H1 (cell line): Measurements from ENCODE around the gene CDC14C. TPM values are rescaled to one million over a fixed set of nuclear protein-coding genes. Genes with fewer than 3 reads are reported as not detected.

ENCODE experiments used
- CTCF ChIA-PET: fragments of 300-600 bp; sonication (Branson Sonifier 250); formaldehyde crosslinking; loops from one replicate; lab custom pipeline; 2021; ENCODE audit not compliant: partially characterized antibody; lab: Charles Lee
- POLR2A ChIA-PET: fragments of 300-600 bp; sonication (Branson Sonifier 250); formaldehyde crosslinking; loops from one replicate; lab custom pipeline; 2021; ENCODE audit warnings: inconsistent platforms; ENCODE audit not compliant: partially characterized antibody; lab: Charles Lee
- DNase-seq, 2 experiments: peaks; one replicate each; pipeline versions ENCODE4 v3.0.0 to v3.0.0-alpha.2; 2010 to 2022; ENCODE audit warnings: low spot score in 2 of 2, low read depth in 1 of 2, mixed read lengths in 1 of 2
- FAIRE-seq: peaks from 2 replicates; lab custom pipeline; 2011; peaks lifted over from hg19 to GRCh38; lab: Jason Lieb, UNC
- H2AFZ ChIP-seq: 2 replicates; pipeline ENCODE4 v1.8.1; 2012; ENCODE audit warnings: low read length, inconsistent platforms
- H2AK5ac ChIP-seq: 2 replicates; pipeline ENCODE4 v1.6.1; 2013; ENCODE audit warnings: low read depth, low read length
- H2BK120ac ChIP-seq: replicated peaks from 2 replicates; pipeline ENCODE3; 2013; ENCODE audit warnings: low read depth, low read length, inconsistent platforms
- H2BK12ac ChIP-seq: 2 replicates; pipeline ENCODE4 v1.6.1; 2013; ENCODE audit warnings: low read depth, low read length
- H2BK15ac ChIP-seq: 2 replicates; pipeline ENCODE4 v1.6.1; 2013; ENCODE audit warnings: low read length
- H2BK20ac ChIP-seq: 2 replicates; pipeline ENCODE4 v1.6.1; 2013; ENCODE audit warnings: low read length
- H2BK5ac ChIP-seq: 2 replicates; pipeline ENCODE4 v1.6.1; 2013; ENCODE audit warnings: low read depth, low read length
- H3K14ac ChIP-seq: 2 replicates; pipeline ENCODE4 v1.6.1; 2013; ENCODE audit warnings: inconsistent platforms; ENCODE audit not compliant: insufficient read length
- H3K18ac ChIP-seq: 2 replicates; pipeline ENCODE4 v1.6.1; 2013; ENCODE audit warnings: low read length; ENCODE audit errors: extremely low read depth
- H3K23ac ChIP-seq: 2 replicates; pipeline ENCODE4 v1.6.1; 2013; ENCODE audit warnings: inconsistent platforms; ENCODE audit not compliant: insufficient read length
- H3K23me2 ChIP-seq: 2 replicates; pipeline ENCODE4 v1.6.1; 2013; ENCODE audit warnings: low read depth, low read length
- H3K27ac ChIP-seq: 2 replicates; pipeline ENCODE4 v1.6.1; 2011; ENCODE audit warnings: low read depth, low read length, inconsistent platforms
- H3K27me3 ChIP-seq, 4 experiments: replicated peaks in 1 of 4; 1 replicate in 1 of 4; 2 replicates in 3 of 4; pipeline versions ENCODE4 v1.6.1 to v1.8.1; 2011 to 2013; ENCODE audit warnings: low read length in 3 of 4, mild to moderate bottlenecking in 3 of 4, inconsistent platforms in 2 of 4, mixed read lengths in 2 of 4, moderate library complexity in 1 of 4; ENCODE audit not compliant: control insufficient read depth in 3 of 4, insufficient read depth in 3 of 4; ENCODE audit errors: extremely low read depth in 1 of 4
- H3K36me3 ChIP-seq, 4 experiments: 2 replicates each; pipeline versions ENCODE4 v1.6.1 to v1.8.1; 2011 to 2013; ENCODE audit warnings: mild to moderate bottlenecking in 4 of 4, low read length in 3 of 4, moderate library complexity in 2 of 4, control low read depth in 1 of 4, inconsistent platforms in 1 of 4; ENCODE audit not compliant: insufficient read depth in 4 of 4, control insufficient read depth in 2 of 4
- H3K4ac ChIP-seq: replicated peaks from 2 replicates; pipeline ENCODE3; 2013; ENCODE audit warnings: low read length, low read depth, mixed read lengths, inconsistent platforms; ENCODE audit not compliant: insufficient read length
- H3K4me1 ChIP-seq, 4 experiments: replicated peaks in 1 of 4; 1 replicate in 1 of 4; 2 replicates in 3 of 4; pipeline versions ENCODE4 v1.6.1 to v1.8.1; 2011 to 2013; ENCODE audit warnings: low read length in 3 of 4, inconsistent platforms in 2 of 4, mixed read lengths in 1 of 4; ENCODE audit not compliant: insufficient read depth in 4 of 4, control insufficient read depth in 3 of 4
- H3K4me2 ChIP-seq, 2 experiments: 2 replicates each; pipeline versions ENCODE4 v1.6.1 to v1.8.1; 2011 to 2013; ENCODE audit warnings: low read depth in 2 of 2, low read length in 2 of 2, control low read depth in 1 of 2, inconsistent platforms in 1 of 2, mild to moderate bottlenecking in 1 of 2; ENCODE audit not compliant: insufficient read depth in 1 of 2
- H3K4me3 ChIP-seq, 4 experiments: fragments of 200-600, 300-600 bp in 1 of 4; sonication (generic), shearing (Covaris generic), sonication (Bioruptor Twin) in 1 of 4; 2 replicates each; pipeline versions ENCODE4 v1.5.1 to v1.8.1; 2011 to 2016; ENCODE audit warnings: low read length in 4 of 4, low read depth in 3 of 4, control low read depth in 2 of 4, inconsistent platforms in 2 of 4, mild to moderate bottlenecking in 2 of 4, mixed read lengths in 1 of 4, moderate library complexity in 1 of 4; ENCODE audit not compliant: insufficient read depth in 2 of 4; ENCODE audit errors: extremely low read depth in 1 of 4
- H3K56ac ChIP-seq: replicated peaks from 2 replicates; pipeline ENCODE3; 2013; ENCODE audit warnings: low read depth, mild to moderate bottlenecking, mixed read lengths, low read length, inconsistent platforms; ENCODE audit not compliant: insufficient read length
- H3K79me1 ChIP-seq: 2 replicates; pipeline ENCODE4 v1.6.1; 2013; ENCODE audit warnings: low read depth, low read length, control low read depth
- H3K79me2 ChIP-seq, 2 experiments: 2 replicates each; pipeline versions ENCODE4 v1.6.1 to v1.8.1; 2012 to 2013; ENCODE audit warnings: low read length in 2 of 2, mild to moderate bottlenecking in 2 of 2, inconsistent platforms in 1 of 2; ENCODE audit not compliant: insufficient read depth in 2 of 2, control insufficient read depth in 1 of 2
- H3K9ac ChIP-seq, 4 experiments: replicated peaks in 1 of 4; 1 replicate in 1 of 4; 2 replicates in 3 of 4; pipeline versions ENCODE4 v1.6.1 to v1.8.1; 2011 to 2013; ENCODE audit warnings: low read depth in 3 of 4, low read length in 3 of 4, control low read depth in 2 of 4, mild to moderate bottlenecking in 2 of 4, moderate library complexity in 2 of 4, inconsistent platforms in 1 of 4; ENCODE audit errors: extremely low read depth in 1 of 4
- H3K9me3 ChIP-seq, 2 experiments: 2 replicates each; pipeline versions ENCODE4 v1.6.1 to v1.8.1; 2012 to 2013; ENCODE audit warnings: mild to moderate bottlenecking in 2 of 2, moderate library complexity in 2 of 2, control low read depth in 1 of 2, inconsistent platforms in 1 of 2, low read depth in 1 of 2, low read length in 1 of 2, mixed read lengths in 1 of 2; ENCODE audit not compliant: insufficient read depth in 2 of 2
- H4K20me1 ChIP-seq, 2 experiments: replicated peaks in 1 of 2; 2 replicates each; pipeline versions ENCODE3 to v1.8.1; 2011 to 2013; ENCODE audit warnings: inconsistent platforms in 2 of 2, low read length in 2 of 2, mild to moderate bottlenecking in 1 of 2; ENCODE audit not compliant: insufficient read depth in 2 of 2, control insufficient read depth in 1 of 2
- H4K5ac ChIP-seq: 2 replicates; pipeline ENCODE4 v1.6.1; 2013; ENCODE audit warnings: low read length, low read depth, mixed read lengths, inconsistent platforms; ENCODE audit not compliant: insufficient read length
- H4K8ac ChIP-seq: 2 replicates; pipeline ENCODE4 v1.8.0; 2013; ENCODE audit warnings: mild to moderate bottlenecking, moderate library complexity, low read length, inconsistent platforms; ENCODE audit not compliant: insufficient read depth; ENCODE audit errors: extremely low read depth
- H4K91ac ChIP-seq: replicated peaks from 2 replicates; pipeline ENCODE3; 2013; ENCODE audit warnings: low read length, mixed read lengths, inconsistent platforms; ENCODE audit not compliant: insufficient read length
- ASH2L ChIP-seq: fragments of 200-600, 300-600 bp; sonication (generic); IDR thresholded peaks from one replicate; pipeline ENCODE4 v1.7.1; 2017; ENCODE audit warnings: low read length
- CBX5 ChIP-seq: fragments of 300-800, 300-1000 bp; sonication (generic); IDR thresholded peaks from 2 replicates; pipeline ENCODE4 v1.7.1; 2016; ENCODE audit warnings: antibody characterized with exemption, low read length, low read depth
- CREB1 ChIP-seq: IDR thresholded peaks from 2 replicates; pipeline ENCODE4 v1.6.1; 2012; ENCODE audit warnings: inconsistent platforms
- GABPA ChIP-seq: IDR thresholded peaks from 2 replicates; pipeline ENCODE4 v1.6.1; 2011; ENCODE audit warnings: mild to moderate bottlenecking, low read length, moderate library complexity, borderline replicate concordance; ENCODE audit not compliant: insufficient read depth
- KDM1A ChIP-seq: fragments of 200-600, 300-600 bp; sonication (generic); IDR thresholded peaks from 2 replicates; pipeline ENCODE4 v1.7.1; 2016; ENCODE audit warnings: mild to moderate bottlenecking, low read length, borderline replicate concordance
- MAFK ChIP-seq: IDR thresholded peaks from 2 replicates; pipeline ENCODE4 v1.6.1; 2012; ENCODE audit warnings: low read depth, mild to moderate bottlenecking, improper control_type of control experiment, low read length
- RFX5 ChIP-seq: IDR thresholded peaks from 2 replicates; pipeline ENCODE4 v1.6.1; 2011; ENCODE audit warnings: low read depth, low read length, improper control_type of control experiment, borderline replicate concordance
- RNF2 ChIP-seq: fragments of 200-900, 300-1000 bp; sonication (generic); IDR thresholded peaks from 2 replicates; pipeline ENCODE4 v1.7.1; 2016; ENCODE audit warnings: borderline replicate concordance, low read depth, mild to moderate bottlenecking, antibody characterized with exemption, low read length; ENCODE audit not compliant: poor library complexity, severe bottlenecking; ENCODE audit errors: missing control alignments
- TAF7 ChIP-seq: optimal IDR thresholded peaks from 2 replicates; pipeline ENCODE3; 2011; ENCODE audit warnings: low read depth, mild to moderate bottlenecking, inconsistent platforms, low read length, moderate library complexity, borderline replicate concordance
- polyA plus RNA-seq, 7 experiments: library from polyadenylated mRNA; depleted of rRNA in 3 of 7; stranded (reverse) in 5 of 7; unstranded in 2 of 7; fragments of >200 nt in 5 of 7; fragments of 200-250 nt in 2 of 7; gene quantifications; 1 replicate in 5 of 7; 2 replicates in 1 of 7; 4 replicates in 1 of 7; pipeline versions ENCODE4 v1.2.1 to v1.2.3, GENCODE V29; 2011 to 2013; ENCODE audit warnings: missing spikeins in 2 of 7, mixed read lengths in 2 of 7
- total RNA-seq: library from RNA; stranded (reverse); fragmentation: NEBNext Ultra II Directional; extraction: Animal tissue kit (Norgen Biotek cat#: 25700); gene quantifications from 2 replicates; pipeline ENCODE4 v1.2.1, GENCODE V29; 2021
- TF ChIP-seq, protein P1 (sequence below): IDR thresholded peaks from 2 replicates; pipeline ENCODE4 v1.6.1; 2012; ENCODE audit warnings: inconsistent platforms
- TF ChIP-seq, protein P2 (sequence below), 3 experiments: IDR thresholded peaks; 1 replicate in 2 of 3; 2 replicates in 1 of 3; pipeline versions ENCODE4 v1.5.1 to v1.6.1; 2011; ENCODE audit warnings: low read length in 3 of 3, mild to moderate bottlenecking in 3 of 3, inconsistent platforms in 2 of 3, low read depth in 1 of 3, moderate library complexity in 1 of 3; ENCODE audit not compliant: insufficient read depth in 1 of 3; ENCODE audit errors: control extremely low read depth in 1 of 3

CDC14C gene
- total and polyA plus RNA-seq, 2 of the 8 experiments (the other 6 are each of a cell fraction or from before 2014, with no cell fraction given) = 0.09 TPM; not detected in 1

DNA sequence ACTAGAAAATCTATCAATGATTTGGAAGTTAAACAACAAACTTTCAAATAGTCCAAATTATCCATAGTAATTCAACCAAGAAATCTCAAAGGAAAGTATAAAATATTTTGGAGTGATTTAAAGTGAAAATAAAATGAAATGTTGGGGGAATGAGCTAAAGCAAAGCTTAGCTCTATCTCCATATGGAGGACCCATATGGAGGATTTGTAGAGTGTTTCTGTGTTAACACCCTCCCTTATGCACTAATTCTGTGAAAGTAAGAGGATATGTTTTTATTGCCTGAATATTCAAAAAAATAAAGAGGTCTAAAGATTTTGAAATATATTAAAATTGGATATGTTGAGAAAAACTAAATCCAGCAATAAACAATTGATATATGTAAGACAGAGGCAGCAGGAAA is 31.6 kb downstream of the CDC14C start:
- Histone ChIP-seq H4K91ac (no peak overlapping the region), H4K5ac (no peak overlapping the region), H3K18ac (no peak overlapping the region), H3K23me2 (no peaks in the 10 kb centered on the region), H3K4me1 (no peaks in the 10 kb centered on the region), H4K8ac (no peak overlapping the region), H2BK15ac (no peak overlapping the region), H3K27ac (no peak overlapping the region), H3K9ac (no peak overlapping the region), H2BK12ac (no peak overlapping the region), H3K79me1 (no peaks in the 10 kb centered on the region), H3K4me2 (no peak overlapping the region), H2AFZ (no peak overlapping the region), H4K20me1 (no peaks in the 10 kb centered on the region), H3K27me3 (no peaks in the 10 kb centered on the region), H3K56ac (no peak overlapping the region), H2AK5ac (no peak overlapping the region), H3K79me2 (no peaks in the 10 kb centered on the region), H2BK20ac (no peak overlapping the region), H3K23ac (no peak overlapping the region), H3K14ac (no peak overlapping the region), H3K4me3 (no peak overlapping the region), H3K4ac (no peak overlapping the region), H2BK120ac (no peak overlapping the region), H3K36me3 (no peaks in the 10 kb centered on the region; a peak in 1 of 8 replicates), H3K9me3 (0 out of 4 replicates have a peak, but pooled peaks cover 0 to 3% of the 10 kb centered on the region in 2 experiments), H2BK5ac (no peak overlapping the region)
- DNase-seq = no peak
- FAIRE-seq = no peak
- CTCF ChIA-PET = interaction anchor here (0.9 kb wide), 1 partner anchor 821 kb away, joined by 3 read pairs; no protein-coding TSS in a partner anchor
- POLR2A ChIA-PET = no interaction called here
- no peak for TF ChIP-seq KDM1A
- no peak for TF ChIP-seq TAF7
- no peak for TF ChIP-seq CBX5
- TF ChIP-seq, protein P1, sequence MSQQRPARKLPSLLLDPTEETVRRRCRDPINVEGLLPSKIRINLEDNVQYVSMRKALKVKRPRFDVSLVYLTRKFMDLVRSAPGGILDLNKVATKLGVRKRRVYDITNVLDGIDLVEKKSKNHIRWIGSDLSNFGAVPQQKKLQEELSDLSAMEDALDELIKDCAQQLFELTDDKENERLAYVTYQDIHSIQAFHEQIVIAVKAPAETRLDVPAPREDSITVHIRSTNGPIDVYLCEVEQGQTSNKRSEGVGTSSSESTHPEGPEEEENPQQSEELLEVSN = no peak
- TF ChIP-seq MAFK = no peak
- TF ChIP-seq, protein P2, sequence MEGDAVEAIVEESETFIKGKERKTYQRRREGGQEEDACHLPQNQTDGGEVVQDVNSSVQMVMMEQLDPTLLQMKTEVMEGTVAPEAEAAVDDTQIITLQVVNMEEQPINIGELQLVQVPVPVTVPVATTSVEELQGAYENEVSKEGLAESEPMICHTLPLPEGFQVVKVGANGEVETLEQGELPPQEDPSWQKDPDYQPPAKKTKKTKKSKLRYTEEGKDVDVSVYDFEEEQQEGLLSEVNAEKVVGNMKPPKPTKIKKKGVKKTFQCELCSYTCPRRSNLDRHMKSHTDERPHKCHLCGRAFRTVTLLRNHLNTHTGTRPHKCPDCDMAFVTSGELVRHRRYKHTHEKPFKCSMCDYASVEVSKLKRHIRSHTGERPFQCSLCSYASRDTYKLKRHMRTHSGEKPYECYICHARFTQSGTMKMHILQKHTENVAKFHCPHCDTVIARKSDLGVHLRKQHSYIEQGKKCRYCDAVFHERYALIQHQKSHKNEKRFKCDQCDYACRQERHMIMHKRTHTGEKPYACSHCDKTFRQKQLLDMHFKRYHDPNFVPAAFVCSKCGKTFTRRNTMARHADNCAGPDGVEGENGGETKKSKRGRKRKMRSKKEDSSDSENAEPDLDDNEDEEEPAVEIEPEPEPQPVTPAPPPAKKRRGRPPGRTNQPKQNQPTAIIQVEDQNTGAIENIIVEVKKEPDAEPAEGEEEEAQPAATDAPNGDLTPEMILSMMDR (IDR thresholded peaks at IDR 0.05; ENCODE audit: control extremely low read depth in 1 of 3, insufficient read depth in 1 of 3, low read depth in 1 of 3, low read length in 3 of 3) = no peak
- TF ChIP-seq GABPA = no peak
- no peak for TF ChIP-seq CREB1
- no peak for TF ChIP-seq RFX5
- TF ChIP-seq RNF2 = no peak
- TF ChIP-seq ASH2L = no peak
